HepG2 (cell line): ENCODE results near the gene PRDX2. TPM values are rescaled to one million over a fixed set of nuclear protein-coding genes. Genes with fewer than 3 reads are reported as not detected.

ENCODE experiments used
- AGO1 ChIP-seq: fragments of 200-400 bp; formaldehyde crosslinking; IDR thresholded peaks from 2 replicates; pipeline ENCODE4 v1.6.1; 2017; ENCODE audit warnings: mild to moderate bottlenecking, low read depth, low read length, moderate library complexity; ENCODE audit not compliant: poor library complexity, severe bottlenecking
- AHR ChIP-seq: IDR thresholded peaks from 2 replicates; pipeline ENCODE4 v1.6.1; 2018; ENCODE audit warnings: missing genetic modification reagents, missing compliant biosample characterization
- AKNA ChIP-seq: sonication (generic); formaldehyde crosslinking; IDR thresholded peaks from 2 replicates; pipeline ENCODE4 v1.4.0; 2020; ENCODE audit warnings: missing genetic modification reagents, borderline replicate concordance
- CAMTA2 ChIP-seq: sonication (generic); formaldehyde crosslinking; IDR thresholded peaks from 2 replicates; pipeline ENCODE4 v1.4.0; 2020; ENCODE audit warnings: mild to moderate bottlenecking, missing genetic modification reagents, borderline replicate concordance
- CHCHD3 ChIP-seq: sonication (generic); formaldehyde crosslinking; IDR thresholded peaks from 2 replicates; pipeline ENCODE4 v1.8.0; 2022; ENCODE audit warnings: mild to moderate bottlenecking, missing genetic modification reagents, moderate library complexity
- HDAC6 ChIP-seq: fragments of 200-600 bp; sonication (generic); IDR thresholded peaks from 2 replicates; pipeline ENCODE4 v1.7.0; 2017; ENCODE audit warnings: mild to moderate bottlenecking, antibody characterized with exemption, low read length, low read depth
- MZF1 ChIP-seq: sonication (generic); formaldehyde crosslinking; IDR thresholded peaks from 2 replicates; pipeline ENCODE4 v1.8.1; 2023; ENCODE audit warnings: mild to moderate bottlenecking, missing genetic modification reagents, borderline replicate concordance
- NCOA1 ChIP-seq: sonication (generic); formaldehyde crosslinking; IDR thresholded peaks from 2 replicates; pipeline ENCODE4 v1.9.0; 2021; ENCODE audit warnings: missing genetic modification reagents
- RARA ChIP-seq: IDR thresholded peaks from 2 replicates; pipeline ENCODE4 v1.6.1; 2016; ENCODE audit warnings: missing genetic modification reagents, missing compliant biosample characterization
- TARDBP ChIP-seq: sonication (generic); formaldehyde crosslinking; IDR thresholded peaks from 2 replicates; pipeline ENCODE4 v1.8.0; 2022; ENCODE audit warnings: mild to moderate bottlenecking, missing genetic modification reagents
- ZC3H13 ChIP-seq: sonication (generic); formaldehyde crosslinking; IDR thresholded peaks from 2 replicates; pipeline ENCODE4 v1.8.1; 2023; ENCODE audit warnings: mild to moderate bottlenecking, missing genetic modification reagents, moderate library complexity
- ZNF205 ChIP-seq: IDR thresholded peaks from 2 replicates; pipeline ENCODE4 v1.6.1; 2018; ENCODE audit warnings: missing biosample characterization, missing genetic modification reagents
- ZNF878 ChIP-seq: sonication (generic); formaldehyde crosslinking; IDR thresholded peaks from 2 replicates; pipeline ENCODE4 v1.8.1; 2023; ENCODE audit warnings: mild to moderate bottlenecking, missing genetic modification reagents, moderate library complexity
- polyA plus RNA-seq, 8 experiments: library from polyadenylated mRNA; depleted of rRNA in 3 of 8; stranded (reverse) in 7 of 8; unstranded in 1 of 8; fragments of >200 nt; fragmentation: Illumina TruSeq in 4 of 8; extraction: Trizol in 4 of 8; gene quantifications; 2 replicates each; pipeline versions ENCODE4 v1.2.1 to v1.2.3, GENCODE V29; 2011 to 2016; ENCODE audit warnings: low read depth in 4 of 8, missing spikeins in 1 of 8, mixed read lengths in 1 of 8; ENCODE audit not compliant: insufficient read depth in 1 of 8
- total RNA-seq, 5 experiments: library from RNA; depleted of rRNA; stranded (reverse); fragments of >200 nt; fragmentation: Illumina TruSeq; extraction: Trizol; gene quantifications; 2 replicates each; pipeline ENCODE4 v1.2.3, GENCODE V29; 2016; ENCODE audit warnings: low read depth in 1 of 5
- TF ChIP-seq, protein P1 (sequence below): sonication (generic); formaldehyde crosslinking; IDR thresholded peaks from 2 replicates; pipeline ENCODE4 v1.4.0; 2020; ENCODE audit warnings: missing genetic modification reagents, borderline replicate concordance
- TF ChIP-seq, protein P2 (sequence below): sonication (generic); formaldehyde crosslinking; IDR thresholded peaks from 2 replicates; pipeline ENCODE4 v1.4.0; 2020; ENCODE audit warnings: low read depth, mild to moderate bottlenecking, missing genetic modification reagents
- TF ChIP-seq, protein P3 (sequence below): IDR thresholded peaks from 2 replicates; pipeline ENCODE4 v1.6.1; 2016; ENCODE audit warnings: missing compliant biosample characterization, missing genetic modification reagents, borderline replicate concordance
- TF ChIP-seq, protein P4 (sequence below): fragments of 450-650 bp; IDR thresholded peaks from 2 replicates; pipeline ENCODE4 v1.6.1; 2017; ENCODE audit warnings: mild to moderate bottlenecking

The PRDX2 gene
- total and polyA plus RNA-seq, 2 of the 13 experiments (the other 11 are each of a cell fraction or from before 2014, with no cell fraction given) = 218 to 381 TPM

- TF ChIP-seq CAMTA2 (CRISPR knock-in tag) (no peak), AHR (peak; percentile 90; the same call in 1 of the 2 replicates), CHCHD3 (CRISPR knock-in tag) (no peak), AKNA (CRISPR knock-in tag) (no peak), MZF1 (CRISPR knock-in tag) (no peak), ZNF205 (CRISPR knock-in tag) (0 out of 2 replicates have a peak, but pooled peaks have one; percentile 41), NCOA1 (CRISPR knock-in tag) (no peak), AGO1 (peak; percentile 65), ZNF878 (CRISPR knock-in tag) (no peak), HDAC6 (no peak), ZC3H13 (CRISPR knock-in tag) (peak; percentile 80; the same call in 1 of the 2 replicates), RARA (CRISPR knock-in tag) (no peak), TARDBP (CRISPR knock-in tag) (no peak; the same call in 1 of the 2 replicates)
- TF ChIP-seq, protein P1, sequence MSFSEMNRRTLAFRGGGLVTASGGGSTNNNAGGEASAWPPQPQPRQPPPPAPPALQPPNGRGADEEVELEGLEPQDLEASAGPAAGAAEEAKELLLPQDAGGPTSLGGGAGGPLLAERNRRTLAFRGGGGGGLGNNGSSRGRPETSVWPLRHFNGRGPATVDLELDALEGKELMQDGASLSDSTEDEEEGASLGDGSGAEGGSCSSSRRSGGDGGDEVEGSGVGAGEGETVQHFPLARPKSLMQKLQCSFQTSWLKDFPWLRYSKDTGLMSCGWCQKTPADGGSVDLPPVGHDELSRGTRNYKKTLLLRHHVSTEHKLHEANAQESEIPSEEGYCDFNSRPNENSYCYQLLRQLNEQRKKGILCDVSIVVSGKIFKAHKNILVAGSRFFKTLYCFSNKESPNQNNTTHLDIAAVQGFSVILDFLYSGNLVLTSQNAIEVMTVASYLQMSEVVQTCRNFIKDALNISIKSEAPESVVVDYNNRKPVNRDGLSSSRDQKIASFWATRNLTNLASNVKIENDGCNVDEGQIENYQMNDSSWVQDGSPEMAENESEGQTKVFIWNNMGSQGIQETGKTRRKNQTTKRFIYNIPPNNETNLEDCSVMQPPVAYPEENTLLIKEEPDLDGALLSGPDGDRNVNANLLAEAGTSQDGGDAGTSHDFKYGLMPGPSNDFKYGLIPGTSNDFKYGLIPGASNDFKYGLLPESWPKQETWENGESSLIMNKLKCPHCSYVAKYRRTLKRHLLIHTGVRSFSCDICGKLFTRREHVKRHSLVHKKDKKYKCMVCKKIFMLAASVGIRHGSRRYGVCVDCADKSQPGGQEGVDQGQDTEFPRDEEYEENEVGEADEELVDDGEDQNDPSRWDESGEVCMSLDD = no peak
- TF ChIP-seq, protein P2, sequence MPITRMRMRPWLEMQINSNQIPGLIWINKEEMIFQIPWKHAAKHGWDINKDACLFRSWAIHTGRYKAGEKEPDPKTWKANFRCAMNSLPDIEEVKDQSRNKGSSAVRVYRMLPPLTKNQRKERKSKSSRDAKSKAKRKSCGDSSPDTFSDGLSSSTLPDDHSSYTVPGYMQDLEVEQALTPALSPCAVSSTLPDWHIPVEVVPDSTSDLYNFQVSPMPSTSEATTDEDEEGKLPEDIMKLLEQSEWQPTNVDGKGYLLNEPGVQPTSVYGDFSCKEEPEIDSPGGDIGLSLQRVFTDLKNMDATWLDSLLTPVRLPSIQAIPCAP (CRISPR knock-in tag) = no peak
- TF ChIP-seq, protein P3, sequence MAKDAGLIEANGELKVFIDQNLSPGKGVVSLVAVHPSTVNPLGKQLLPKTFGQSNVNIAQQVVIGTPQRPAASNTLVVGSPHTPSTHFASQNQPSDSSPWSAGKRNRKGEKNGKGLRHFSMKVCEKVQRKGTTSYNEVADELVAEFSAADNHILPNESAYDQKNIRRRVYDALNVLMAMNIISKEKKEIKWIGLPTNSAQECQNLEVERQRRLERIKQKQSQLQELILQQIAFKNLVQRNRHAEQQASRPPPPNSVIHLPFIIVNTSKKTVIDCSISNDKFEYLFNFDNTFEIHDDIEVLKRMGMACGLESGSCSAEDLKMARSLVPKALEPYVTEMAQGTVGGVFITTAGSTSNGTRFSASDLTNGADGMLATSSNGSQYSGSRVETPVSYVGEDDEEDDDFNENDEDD (CRISPR knock-in tag) = peak; percentile 59; the same call in 1 of the 2 replicates
- TF ChIP-seq, protein P4, sequence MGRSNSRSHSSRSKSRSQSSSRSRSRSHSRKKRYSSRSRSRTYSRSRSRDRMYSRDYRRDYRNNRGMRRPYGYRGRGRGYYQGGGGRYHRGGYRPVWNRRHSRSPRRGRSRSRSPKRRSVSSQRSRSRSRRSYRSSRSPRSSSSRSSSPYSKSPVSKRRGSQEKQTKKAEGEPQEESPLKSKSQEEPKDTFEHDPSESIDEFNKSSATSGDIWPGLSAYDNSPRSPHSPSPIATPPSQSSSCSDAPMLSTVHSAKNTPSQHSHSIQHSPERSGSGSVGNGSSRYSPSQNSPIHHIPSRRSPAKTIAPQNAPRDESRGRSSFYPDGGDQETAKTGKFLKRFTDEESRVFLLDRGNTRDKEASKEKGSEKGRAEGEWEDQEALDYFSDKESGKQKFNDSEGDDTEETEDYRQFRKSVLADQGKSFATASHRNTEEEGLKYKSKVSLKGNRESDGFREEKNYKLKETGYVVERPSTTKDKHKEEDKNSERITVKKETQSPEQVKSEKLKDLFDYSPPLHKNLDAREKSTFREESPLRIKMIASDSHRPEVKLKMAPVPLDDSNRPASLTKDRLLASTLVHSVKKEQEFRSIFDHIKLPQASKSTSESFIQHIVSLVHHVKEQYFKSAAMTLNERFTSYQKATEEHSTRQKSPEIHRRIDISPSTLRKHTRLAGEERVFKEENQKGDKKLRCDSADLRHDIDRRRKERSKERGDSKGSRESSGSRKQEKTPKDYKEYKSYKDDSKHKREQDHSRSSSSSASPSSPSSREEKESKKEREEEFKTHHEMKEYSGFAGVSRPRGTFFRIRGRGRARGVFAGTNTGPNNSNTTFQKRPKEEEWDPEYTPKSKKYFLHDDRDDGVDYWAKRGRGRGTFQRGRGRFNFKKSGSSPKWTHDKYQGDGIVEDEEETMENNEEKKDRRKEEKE = no peak
Measured at GRCh38 chr19:12766051-12766521, 35.5 kb downstream of the PRDX2 start (continued).
